ENCODE data around the gene ARSH.

DNA sequence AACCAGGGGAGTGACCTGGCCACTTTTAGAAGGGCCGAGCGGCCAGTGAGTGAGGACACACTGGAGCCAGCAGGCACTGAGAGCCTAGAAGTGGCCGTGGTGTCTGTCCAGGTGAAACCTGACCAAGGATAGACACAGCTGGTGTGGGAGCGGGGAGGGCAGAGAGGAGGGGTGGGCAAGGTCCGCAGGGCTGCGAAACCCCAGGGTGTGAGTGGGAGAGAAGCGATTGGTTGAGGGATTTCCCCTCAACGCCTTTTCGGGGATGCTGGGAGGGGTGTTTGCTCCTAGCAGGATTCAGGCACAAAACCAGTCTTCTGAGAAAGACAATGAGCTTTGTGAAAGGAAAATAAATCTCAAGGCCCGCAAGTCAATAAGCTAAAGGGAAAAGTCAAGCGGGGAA, 44.0 kb upstream of the ARSH start:
- TF ChIP-seq, protein P1, sequence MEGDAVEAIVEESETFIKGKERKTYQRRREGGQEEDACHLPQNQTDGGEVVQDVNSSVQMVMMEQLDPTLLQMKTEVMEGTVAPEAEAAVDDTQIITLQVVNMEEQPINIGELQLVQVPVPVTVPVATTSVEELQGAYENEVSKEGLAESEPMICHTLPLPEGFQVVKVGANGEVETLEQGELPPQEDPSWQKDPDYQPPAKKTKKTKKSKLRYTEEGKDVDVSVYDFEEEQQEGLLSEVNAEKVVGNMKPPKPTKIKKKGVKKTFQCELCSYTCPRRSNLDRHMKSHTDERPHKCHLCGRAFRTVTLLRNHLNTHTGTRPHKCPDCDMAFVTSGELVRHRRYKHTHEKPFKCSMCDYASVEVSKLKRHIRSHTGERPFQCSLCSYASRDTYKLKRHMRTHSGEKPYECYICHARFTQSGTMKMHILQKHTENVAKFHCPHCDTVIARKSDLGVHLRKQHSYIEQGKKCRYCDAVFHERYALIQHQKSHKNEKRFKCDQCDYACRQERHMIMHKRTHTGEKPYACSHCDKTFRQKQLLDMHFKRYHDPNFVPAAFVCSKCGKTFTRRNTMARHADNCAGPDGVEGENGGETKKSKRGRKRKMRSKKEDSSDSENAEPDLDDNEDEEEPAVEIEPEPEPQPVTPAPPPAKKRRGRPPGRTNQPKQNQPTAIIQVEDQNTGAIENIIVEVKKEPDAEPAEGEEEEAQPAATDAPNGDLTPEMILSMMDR (IDR thresholded peaks at IDR 0.05): no peak
- no peak for TF ChIP-seq POLR2A (IDR thresholded peaks at IDR 0.05)
